ENCODE results near the gene STARD3. TPM values are rescaled to one million over a fixed set of nuclear protein-coding genes. Genes with fewer than 3 reads are reported as not detected.

The STARD3 gene
- total RNA-seq, 1 donor from 2014 or later: 59.3 TPM

DNA sequence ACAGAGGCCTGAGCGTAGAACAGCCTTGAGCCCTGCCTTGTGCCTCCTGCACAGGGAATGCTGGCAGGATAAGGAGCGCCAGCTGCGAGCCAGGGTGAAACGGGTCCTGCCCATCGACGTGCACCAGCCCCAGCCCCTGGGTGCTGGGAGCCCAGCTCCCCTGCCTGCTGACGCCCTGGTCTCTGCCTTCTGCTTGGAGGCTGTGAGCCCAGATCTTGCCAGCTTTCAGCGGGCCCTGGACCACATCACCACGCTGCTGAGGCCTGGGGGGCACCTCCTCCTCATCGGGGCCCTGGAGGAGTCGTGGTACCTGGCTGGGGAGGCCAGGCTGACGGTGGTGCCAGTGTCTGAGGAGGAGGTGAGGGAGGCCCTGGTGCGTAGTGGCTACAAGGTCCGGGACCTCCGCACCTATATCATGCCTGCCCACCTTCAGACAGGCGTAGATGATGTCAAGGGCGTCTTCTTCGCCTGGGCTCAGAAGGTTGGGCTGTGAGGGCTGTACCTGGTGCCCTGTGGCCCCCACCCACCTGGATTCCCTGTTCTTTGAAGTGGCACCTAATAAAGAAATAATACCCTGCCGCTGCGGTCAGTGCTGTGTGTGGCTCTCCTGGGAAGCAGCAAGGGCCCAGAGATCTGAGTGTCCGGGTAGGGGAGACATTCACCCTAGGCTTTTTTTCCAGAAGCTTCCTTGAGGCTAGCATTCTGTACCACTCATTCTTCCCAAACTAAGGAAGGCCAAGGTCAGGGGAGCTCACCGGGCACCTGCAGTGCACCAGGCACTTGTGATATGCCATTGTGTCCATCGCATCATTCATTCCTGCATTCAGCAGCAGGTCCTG lies 33.2 kb downstream of the STARD3 start:
- intact Hi-C loops (cut with micrococcal nuclease): no loop called here

DNA sequence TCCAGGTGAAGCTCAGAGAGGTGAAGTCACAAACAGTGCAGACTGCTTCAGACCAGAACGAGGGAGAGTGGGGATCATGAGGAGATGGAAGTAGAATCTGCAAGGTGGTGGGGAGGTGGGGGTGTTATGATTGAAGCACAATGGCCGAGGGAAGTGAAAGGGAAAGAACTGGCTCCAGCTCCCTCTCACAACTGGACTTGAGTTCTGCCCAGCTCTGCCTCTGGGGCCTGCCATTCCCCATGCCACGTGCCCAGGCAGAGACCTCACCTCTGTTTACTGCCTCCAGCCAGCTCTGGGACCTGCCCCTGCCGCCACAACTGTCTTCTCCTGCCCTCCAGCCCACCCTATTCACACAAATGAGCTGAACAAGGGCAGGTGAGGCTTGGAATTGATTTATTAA lies 33.8 kb downstream of the STARD3 start:
- intact Hi-C loops (cut with micrococcal nuclease): no loop called here

DNA sequence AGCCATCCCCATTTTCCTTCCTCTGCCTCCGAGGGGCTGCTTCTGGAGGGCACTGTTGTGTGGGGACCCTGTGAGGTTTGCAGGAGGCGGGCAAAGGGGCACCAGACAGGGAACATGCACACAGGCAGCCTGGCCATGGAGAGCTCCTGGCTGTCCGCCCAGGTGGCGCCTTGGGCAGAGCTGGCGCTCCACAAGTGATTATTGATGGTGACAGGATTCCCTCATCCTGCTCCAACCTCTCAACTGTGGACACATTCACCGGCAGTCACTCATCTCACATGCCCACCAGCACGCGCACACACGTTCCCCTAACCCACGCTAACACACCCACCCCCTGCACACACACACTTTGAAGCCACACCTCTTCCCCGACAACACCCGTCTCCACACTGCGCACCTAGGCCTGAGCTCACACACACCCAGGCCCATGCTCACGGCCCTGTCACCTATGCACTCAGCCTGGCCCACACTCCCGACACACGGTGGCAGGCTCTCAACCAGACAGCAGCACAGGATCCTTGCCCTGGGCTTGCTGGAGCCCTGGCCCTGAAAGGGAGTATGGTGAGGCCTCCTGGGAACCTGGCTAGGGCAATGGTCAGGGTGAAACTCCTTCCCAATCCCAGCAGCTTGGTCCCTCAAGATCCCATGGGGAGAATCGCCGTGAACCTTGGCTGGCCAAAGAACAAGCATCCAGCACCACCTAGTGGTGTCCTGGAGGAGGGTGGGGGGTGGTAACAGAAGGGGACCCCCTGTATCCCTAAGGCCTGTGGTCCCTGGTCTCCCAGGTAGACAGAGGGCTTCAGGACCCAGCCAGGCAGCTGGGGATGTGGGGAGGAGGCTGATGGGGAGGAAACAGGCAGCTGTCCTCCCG lies 34.9 kb downstream of the STARD3 start:
- intact Hi-C loops (cut with micrococcal nuclease): no loop called here

DNA sequence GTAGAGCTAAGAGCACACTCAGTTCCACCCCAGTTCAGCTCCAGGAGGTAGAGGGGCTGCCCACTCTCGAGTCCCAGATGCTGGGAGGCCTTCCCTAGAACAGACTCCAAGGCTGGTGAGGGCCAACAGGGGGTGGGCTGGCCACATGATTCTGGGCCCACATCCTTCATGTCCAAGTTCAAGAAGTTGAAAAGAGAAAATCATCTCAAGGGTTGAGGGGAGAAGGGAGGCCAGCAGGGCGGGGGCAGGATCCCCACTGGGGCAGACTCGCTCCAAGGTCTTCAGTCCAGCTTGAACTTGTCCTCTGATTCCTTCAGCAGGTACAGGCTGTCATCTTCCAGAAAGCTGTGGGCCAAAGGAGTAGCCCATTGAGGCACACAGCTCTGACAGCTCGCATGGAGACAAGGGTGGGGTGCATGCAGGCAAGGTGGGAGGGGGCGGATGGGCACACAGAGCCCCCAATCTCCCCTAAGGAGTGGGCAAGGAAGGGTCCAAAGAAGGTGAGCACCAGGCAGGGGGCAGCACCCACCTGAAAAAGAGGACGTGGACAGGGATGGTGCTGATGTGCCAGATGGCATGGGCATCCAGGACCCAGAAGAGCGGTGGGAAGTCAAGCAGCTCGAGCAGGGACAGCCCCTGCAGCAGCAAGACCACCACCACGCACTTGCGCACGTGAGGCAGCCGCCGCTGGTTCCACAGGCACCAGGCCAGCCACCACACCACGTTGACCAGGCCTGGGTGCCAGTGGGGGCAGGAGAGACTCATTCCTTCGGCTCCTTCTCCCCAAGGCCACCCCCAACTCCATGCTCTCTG lies 35.8 kb downstream of the STARD3 start:
- intact Hi-C loops (cut with micrococcal nuclease): no loop called here

DNA sequence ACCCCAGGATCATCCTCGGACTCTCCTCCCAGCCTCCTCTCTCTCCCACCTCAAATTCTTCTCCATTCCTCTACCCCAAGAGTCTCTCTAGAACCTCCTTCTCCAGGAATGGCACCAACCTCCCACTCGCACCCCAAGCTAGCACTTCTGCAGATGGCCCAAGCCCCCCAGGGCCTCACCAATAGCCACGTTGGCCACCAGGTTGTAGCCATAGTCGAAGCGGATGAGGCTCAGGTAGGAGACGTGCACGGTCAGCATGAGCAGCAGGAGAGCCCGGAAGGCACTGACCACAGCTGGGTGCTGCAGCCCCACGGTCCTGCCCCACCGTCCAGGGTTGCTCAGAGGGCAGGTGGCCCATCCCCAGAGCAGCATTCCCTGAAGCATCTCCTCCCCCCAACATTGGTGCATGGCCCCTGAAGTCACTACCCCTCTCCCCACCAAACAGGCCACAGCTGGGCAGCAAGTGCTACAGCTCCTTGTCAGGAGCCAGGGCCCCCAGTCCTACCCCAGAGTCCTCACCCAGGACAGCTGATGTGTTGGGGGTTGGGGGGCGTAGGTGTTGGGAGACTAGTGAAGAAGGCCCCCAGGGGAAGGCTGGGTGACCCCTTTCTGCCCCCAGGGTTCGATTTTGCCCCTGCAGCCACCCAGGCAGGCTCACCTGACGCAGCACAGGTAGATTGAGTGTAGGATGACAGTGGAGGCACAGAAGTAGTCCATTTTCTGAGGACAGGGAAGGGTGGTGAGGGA lies 36.6 kb downstream of the STARD3 start:
- intact Hi-C loops (cut with micrococcal nuclease): no loop called here

DNA sequence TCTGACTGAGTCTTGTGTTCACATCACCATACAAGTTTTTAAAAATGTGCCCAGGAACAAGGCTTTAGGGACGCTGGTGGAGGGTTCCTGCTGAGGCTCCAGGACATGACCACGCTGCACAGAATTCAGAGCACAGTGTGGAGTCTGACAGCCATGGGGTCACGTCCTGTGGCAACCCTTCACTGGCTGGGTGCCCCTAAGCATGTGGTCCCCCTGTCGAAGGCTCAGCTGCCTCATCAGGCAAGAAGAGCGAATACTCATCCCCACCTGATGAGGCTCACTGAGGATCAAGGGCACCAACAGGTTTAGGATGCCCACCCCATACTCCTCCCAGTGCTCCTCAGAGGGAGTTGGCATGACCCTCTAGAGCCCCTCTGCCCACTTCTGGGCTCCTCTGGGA lies 37.2 kb downstream of the STARD3 start:
- intact Hi-C loops (cut with micrococcal nuclease): no loop called here

DNA sequence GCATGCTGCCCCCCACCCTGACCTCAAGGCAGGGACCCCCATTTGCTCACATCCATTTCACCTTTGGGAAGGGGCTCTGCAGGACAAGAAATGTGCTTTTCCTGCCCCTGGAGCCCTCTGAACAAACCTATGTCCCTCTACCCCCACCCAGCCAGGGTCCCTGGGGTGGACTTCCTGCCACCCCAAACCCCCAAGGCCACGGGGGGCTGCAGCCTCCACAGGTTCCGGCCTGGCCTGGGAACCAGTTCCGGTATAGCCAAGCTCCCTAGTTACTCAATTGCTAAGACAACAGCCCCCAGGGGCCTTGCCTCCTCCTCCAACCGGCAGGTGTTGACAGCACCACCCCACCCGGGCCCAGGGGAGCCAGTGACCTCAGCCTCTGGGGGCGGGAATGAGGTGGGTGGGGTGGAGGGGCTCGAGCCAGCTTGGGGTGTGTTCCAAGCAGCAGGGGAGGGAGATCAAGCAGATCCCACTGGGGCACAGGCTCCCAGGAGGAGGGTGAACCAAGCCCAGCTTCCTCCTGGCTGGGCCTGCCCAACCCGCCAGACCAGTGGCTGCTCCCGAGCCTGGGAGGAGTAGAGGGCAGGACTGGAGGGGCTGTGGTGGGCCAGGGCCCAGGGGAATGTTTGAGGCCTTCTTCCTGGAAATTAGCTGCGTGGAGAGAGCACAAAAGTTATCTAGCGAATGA lies 37.9 kb downstream of the STARD3 start:
- intact Hi-C loops (cut with micrococcal nuclease): loop anchor here (5.0 kb wide), 1 partner anchor 57 kb away; the partner anchor contains the start of gene MIEN1

DNA sequence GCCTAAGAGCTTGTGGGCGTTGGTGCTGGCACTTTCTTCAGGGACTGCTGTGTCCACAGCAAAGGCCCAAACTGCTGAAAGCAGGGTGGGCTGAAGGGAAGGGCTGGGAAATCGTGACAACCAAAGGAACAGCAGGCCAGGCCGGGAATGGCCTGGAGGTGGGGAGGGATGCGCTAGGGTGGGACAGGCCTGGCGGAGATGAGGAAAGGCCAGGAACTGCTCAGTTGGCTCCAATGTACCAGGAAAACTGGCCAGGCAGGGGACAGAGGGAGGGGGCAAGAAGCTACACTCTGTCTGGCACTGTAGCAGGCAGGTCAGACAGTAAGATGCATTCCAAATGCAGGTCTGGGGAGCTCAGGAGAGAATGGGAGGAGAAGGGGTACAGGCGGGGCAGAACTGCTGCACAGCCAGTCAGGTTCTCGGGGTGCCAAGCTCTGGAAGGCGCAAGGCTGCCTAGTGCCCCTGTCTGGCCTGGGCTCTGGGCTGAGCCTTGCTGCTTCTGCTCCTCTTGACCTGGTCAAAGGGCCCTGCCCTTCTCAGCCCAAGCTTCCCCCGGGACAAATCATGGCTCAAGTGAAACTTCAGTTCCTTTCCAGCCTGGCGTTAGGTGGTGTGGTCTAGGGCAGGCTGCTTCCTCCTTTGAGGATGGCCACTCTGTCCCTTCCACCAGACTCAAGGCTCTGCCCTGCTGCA lies 38.6 kb downstream of the STARD3 start:
- intact Hi-C loops (cut with micrococcal nuclease): loop anchor here (5.0 kb wide), 1 partner anchor 57 kb away; the partner anchor contains the start of gene MIEN1

DNA sequence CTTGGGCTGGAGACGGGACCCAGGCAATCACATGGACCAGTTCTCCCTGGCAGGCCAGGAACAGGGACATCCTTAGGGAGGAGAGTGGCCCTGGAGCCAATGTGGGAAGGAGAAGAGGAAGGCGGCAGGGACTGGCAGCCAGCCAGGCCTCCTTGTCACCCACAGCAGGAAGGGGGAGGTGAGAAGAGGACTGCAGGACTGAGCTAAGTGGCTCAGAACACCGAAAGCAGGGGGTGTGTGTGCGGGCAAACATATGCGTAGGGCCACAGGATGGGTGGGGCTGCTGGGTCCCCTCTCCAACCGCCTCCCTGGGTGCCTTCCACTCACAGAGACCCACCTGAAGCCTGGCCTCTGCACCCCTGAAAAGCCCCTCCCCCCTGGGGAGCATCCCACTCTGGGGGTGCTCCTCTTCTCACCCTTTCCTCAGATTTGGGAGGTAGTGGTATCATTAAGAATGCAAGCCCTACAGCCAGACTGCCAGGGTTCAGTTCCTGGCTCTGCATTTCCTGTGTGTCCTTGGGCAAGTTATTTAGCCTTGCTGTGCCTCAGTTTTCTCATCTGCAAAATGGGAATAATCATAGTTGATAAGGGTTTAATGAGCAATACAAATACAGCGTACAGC lies 39.4 kb downstream of the STARD3 start:
- intact Hi-C loops (cut with micrococcal nuclease): loop anchor here (5.0 kb wide), 1 partner anchor 56 kb away; the partner anchor contains the start of gene MIEN1

DNA sequence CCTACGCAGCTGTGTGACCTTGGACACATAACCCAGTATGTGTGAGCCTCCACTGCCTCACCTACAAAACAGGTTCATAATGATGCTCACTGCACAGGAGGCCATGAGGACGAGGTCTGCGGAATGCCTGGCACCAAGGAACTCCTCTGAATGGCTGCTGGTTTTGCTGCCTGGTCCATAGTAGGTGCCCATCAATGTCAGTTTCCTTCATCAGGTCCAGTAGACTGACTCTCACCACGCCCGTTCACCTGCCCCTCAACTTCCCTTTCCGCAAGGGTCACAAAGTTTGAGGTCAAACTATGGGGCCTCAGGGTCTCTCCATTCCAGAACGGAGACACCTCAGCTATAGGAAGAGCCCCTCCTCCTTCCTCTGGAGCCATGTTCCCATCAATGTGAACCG lies 40.1 kb downstream of the STARD3 start:
- intact Hi-C loops (cut with micrococcal nuclease): loop anchor here (5.0 kb wide), 1 partner anchor 55 kb away; the partner anchor contains the start of gene MIEN1

DNA sequence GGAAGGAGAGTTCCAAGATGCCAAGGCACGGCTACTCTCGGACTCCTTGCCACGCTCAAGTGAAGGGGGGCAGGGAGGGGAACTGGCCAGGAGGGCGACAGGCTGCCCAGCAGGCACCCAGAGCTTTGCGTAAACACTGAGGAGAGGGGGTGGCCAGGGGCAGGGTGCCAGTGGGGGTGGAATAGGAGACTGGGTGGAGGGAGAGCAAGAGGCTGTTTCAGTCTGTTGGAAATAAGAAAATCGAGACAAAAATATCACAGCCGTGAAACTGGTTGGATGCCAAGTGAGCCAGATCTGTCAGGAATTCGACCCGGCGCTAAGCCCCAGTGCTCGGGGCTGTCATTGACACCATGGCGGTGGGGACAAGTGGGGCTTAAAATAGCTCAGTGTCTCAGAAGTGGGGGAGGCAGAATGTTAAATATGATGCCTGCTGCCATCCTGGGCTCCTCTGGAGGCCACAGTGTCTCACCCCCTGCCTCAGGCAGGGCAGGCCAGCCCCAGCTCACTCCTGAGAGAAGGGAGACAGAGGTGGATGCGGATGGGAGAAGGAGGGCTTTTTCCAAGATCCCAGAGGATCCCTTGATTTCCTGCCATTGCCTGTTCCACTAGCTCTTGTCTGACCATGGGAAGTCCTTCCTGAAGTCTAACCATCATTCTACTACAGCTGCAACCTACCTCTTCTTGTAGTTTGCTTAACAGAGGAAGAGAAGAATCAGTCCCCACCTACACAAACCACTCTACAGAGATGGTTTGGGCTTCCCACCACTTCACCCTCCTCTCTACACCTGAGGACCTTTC lies 40.8 kb downstream of the STARD3 start:
- intact Hi-C loops (cut with micrococcal nuclease): loop anchor here (5.0 kb wide), 1 partner anchor 55 kb away; the partner anchor contains the start of gene MIEN1

DNA sequence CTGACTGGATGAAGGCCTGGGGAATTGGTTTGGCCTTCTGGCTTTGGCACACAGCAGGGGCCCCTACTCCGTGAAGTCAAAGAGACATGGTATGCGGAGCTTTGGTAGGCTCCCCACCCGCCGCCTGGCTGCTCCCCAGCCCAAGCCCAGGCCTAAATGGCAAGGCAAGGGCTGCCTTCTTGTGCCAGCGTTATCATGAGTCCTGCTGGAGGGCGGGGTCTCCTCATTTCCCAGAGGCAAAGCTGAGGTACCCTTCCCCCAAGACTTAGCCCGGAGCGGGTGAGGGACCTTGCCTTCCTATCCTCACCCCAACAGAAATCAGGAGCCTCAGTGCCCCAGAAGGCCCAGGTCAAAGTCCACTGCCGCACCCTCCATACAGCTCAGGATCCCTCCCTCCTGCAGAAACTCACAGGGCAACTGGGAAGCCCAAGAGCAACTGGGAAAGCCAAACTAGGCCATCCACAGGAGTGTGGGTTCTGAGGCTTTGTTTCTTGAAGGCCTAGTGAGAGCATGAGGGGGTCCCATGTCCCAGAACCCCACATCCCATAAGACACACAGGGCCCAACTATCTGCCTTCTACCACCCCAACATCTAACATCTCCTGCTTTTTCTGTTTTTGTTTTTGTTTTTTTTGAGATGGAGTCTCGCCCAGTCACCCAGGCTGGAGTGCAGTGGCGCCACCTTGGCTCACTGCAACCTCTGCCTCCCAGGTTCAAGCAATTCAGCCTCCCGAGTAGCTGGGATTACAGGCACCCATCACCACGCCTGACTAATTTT lies 41.6 kb downstream of the STARD3 start:
- intact Hi-C loops (cut with micrococcal nuclease): loop anchor here (5.0 kb wide), 1 partner anchor 54 kb away; the partner anchor contains the start of gene MIEN1

DNA sequence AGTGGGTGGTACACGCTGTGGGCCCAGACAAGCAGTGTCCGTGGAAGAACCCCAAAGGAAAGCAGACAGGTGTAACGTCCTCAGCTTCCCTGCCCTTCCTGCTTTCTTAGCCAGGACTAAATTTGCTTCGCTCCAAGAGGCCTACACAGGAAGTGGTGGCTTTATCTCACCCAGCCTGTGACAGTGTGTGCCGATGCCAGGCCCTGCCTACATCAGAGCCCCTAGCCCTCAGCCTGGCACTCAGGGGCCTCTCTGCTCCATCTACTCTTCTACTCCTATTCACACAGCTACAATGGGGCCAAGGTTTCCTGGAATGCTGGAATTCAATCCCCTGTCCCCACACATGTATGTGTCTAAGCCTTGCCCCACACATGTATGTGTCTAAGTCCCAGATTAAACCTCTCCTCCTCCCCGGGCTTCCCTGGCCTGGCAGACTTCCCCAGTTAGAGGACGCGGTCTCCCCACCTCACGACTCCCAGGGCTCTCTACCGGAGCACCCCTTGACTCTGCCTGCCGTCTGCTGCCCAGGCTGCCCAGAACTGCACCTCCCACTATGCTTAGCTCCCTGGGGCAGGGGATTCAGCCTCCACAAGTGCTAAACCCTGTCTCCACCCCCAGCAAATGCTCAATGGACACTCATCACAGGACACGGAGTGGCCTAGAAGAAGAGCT lies 42.7 kb downstream of the STARD3 start:
- intact Hi-C loops (cut with micrococcal nuclease): loop anchor here (5.0 kb wide), 1 partner anchor 53 kb away; the partner anchor contains the start of gene MIEN1

DNA sequence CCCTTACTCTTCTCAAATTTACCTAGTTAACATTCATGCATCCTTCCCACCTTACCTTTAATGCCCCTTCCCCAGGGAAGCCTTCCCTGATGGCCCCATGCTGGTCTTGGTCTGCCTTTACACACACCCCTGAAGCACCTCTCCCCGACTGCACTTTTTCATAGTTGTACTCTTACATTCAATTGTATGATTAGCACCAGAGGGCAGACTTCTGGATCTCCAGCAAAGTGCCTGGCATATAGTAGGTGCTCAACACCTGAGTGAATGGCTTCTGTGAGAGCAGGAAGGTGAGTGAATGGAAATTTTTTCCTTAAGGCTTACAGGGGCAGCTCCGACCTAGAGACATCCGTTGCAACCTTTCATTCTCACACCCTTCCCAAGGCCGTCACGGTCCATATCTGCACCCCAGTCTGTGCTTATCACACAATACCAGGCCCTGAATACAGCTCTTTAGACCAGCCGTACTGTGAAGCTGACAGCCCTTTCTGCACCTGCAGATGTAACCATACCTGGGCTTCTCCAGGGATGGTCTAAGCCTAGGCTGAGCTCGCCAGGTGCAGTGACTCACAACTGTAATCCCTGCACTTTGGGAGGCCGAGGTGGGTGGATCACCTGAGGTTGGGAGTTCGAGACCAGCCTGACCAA lies 46.5 kb downstream of the STARD3 start:
- intact Hi-C loops (cut with micrococcal nuclease): no loop called here

DNA sequence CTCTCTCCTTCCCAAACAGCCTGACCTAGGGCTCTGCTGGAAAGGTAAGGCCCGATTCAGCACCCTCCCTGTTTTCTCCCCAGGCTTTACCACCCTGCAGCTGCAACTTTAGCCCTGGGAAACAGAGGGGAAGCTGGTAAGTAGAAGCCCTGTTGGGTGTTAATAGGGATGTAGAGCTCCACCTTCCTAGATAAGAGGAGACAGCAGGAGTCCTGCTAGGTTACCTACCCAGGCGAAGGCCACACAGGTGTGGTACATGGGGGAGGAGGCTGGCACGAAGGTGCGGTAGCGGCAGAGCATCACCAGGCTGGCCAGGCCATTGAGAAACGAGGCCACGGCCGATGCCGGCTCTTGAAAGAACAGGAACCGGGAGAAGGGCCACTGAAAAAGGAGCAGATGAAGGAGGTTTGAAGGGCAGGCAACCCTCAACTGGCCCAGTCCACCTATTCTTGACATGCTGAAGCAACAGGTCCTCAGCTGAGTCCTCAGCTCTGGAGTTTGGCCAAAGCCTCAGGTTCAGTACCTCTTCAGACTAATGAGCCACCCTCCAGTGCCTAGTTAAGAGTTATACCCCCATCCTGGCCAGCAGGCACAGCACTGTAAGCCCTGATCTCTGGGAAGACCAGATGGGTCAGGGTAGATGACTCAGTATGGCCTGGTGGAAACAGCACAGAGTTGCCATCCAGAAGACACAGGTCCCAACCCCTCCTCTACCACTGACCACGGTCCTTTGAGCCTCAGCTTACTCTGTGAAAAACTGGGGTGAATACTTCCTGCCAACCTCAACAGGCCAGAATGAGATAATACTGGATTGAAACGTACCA lies 47.6 kb downstream of the STARD3 start:
- intact Hi-C loops (cut with micrococcal nuclease): loop anchor here (5.0 kb wide), 1 partner anchor 47 kb away; the partner anchor contains the start of gene STARD3

Measured in T-helper 2 cell treated with Interferon-gamma antibody and Interleukin-4, amounts not matched to agents 100 ng/mL and 5 ng/mL, for 36 hours (primary cell).